HG03064 (cell line): ENCODE data around the gene GTSE1.

ENCODE experiments used
- ATAC-seq: cut with Tn5 transposase; IDR thresholded peaks from one replicate; pipeline ENCODE4 v1.9.1; 2021; ENCODE audit warnings: low read depth; ENCODE audit not compliant: unreplicated experiment

Gene GTSE1

DNA sequence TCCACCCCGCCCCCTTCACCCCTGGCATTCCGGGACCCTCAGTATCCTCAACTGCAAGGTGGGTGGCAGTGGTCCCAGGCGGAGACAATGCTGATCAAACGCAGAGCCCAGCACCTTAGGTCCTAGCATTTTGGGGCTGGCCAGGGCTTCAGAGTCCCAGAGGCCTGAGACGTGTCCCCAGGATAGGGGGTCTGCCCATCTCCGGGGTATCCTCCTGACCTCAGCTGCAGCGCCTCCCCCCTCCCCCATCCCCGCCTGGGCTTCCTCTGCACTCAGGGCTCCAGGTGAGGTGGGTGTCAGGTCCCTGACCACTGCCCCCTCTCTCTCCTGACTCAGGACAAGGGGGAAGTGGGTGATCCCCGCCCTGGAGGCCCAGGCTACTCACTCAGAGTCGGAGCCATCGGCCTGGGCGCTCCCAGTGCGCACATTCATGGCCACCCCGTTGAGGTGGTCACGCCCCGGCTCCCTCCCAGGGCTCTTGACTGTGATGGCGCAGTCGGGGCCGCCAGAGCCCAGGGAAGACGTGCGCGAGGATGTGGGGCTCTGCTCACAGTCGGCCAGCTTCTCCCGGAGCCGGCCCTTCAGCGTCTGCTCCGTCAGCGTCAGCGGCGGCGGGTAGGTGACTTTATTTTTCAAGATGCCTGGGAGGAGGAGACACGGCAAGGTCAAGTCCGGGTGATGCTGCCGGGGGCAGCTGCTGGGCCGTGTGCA is 67.1 kb downstream of the GTSE1 start:
- no peak for ATAC-seq

DNA sequence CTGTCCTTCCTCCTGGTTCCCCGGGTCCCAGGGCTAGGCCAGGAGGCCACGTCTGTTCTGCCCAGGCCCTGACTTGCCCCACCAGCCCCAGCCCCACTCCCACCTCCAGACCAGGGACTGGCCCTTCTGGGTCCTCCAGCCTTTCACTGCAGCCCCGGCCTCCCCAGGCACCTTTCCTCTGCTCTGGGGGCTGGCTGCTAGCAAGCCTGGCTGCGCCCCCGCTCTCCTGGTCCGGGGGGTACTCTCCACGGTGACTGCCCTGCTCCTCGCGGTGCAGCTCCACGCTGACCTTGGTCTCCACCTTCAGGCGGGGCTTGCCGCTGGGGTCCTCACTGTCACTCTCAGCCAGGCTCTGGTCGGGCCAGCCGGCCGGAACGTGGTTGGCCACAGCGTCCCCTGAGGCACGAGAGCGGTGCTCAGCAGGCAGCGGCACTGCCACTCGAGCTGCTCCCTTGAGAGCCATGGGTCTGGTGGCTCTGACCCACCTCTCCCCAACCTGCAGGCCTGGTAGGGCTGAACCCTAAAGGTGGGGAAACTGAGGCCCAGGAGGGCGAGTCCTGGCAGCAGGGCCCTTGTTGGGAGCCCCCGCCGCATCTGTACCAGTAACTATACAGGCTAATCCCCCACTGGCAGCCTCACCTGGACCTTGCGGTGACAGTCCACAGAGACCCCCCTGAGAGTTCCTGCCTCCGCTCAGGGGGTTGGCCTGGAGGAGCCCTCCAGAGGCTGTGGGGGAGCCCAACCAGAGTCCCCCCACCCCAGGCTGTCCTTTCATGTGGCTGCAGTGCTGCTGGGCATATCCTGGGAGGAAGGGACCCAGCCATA is 67.9 kb downstream of the GTSE1 start:
- no peak for ATAC-seq

DNA sequence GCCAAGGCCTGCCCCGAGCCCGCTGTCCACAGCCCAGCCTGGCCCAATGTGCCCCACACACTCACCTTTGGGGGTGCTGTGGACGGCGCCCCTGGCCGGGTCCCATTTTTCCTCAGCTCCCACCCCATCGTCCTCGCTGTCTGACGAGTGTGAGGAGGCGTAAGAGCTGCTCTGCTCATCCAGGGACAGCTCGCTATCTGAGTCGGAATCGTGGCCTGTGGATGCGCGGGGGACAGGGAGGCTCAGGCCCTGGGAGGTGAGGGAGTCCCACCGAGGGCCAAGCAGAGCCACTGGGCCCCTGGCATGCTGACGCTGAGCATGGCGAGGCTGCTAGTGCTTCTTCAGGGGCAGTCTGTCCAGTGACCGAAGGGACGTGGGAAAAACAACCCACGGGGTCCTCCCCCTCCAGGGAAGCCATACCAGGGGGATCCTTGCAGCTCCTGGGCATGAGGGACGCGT is 68.5 kb downstream of the GTSE1 start:
- no peak for ATAC-seq

DNA sequence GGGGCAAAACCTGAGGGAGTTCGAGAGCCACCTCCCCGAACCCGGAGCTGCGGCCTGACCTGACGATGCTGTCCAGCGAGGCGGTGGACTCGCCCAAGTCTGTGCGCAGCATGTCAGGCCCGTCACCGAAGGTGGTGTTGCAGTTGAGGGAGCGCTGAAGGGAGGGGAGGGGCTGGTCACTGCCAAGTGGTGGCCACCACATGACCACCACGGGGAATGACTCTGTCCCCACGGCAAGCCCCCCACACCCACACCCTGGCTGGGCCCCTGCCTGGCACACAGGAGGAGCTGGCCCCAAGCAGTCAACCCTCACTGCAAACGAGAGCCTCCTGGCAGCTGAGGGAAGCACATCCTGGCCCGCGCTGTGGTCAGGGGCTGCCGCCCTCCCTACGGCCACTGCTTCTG is 69.7 kb downstream of the GTSE1 start:
- ATAC-seq = no peak

DNA sequence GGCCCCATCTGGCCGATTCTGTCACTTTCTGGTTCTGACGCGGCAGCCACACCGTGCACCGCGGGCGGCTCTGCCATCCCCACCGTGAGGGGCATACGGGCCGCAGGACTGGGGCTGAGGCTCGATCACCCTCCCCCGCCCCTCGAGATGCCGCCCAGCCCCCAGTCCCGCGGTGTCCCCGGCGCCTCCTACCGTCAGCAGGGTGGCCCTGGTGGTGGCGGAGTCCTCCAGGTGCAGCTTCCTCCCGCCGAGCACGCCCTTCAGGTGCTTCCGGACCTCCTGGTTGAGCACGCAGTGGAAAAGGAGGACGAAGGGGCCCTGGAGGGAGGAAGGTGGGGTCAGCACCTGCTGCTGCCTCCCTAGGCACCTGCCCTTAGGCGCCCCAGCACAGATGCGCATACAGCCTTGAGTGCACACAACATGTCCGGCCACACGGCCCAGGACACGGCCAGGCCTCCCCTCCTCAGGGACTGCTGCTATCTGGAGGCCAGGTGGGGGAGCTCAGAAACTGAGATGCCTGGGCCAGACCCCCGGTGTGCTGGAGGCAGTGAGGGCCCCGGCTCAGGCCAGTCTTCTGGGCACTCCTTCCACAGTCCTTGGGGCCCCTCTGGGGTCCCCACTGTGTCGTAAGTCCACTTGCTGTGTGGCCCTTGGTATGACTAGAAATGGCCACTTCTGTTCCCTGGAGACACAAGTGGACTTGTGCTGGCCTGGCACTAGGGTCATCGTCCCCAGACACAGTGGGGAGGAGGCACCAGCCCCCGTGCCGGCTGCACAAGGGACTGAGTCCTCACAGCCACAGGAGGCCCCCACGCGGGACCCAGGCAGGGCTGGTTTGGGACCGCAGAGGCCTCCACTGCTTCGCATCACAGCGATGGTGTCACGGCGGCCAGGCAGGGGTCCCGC is 70.4 kb downstream of the GTSE1 start:
- ATAC-seq = no peak

DNA sequence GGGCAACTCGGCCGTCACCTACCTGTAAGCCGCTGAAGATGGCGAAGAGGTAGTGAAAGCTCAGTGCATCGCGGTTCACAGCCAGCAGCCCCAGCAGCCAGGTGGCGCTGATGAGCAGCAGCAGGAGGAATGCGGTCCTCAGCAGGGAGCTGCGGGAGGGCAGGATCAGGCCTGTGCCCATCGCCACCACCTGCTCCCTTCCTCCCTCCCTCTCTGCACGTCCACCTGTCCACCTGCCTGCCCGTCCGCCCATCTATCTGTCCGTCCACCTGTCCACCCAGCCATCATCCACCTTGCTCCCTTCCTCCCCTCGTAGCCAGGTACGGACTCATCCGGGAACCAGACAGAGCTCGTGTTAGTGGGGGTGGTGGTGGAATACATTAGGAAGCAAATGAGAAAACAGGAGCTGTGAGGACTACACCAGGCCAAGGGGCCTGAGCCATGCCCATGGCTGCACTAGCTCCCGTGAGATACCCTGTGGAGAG is 71.1 kb downstream of the GTSE1 start:
- no peak for ATAC-seq

DNA sequence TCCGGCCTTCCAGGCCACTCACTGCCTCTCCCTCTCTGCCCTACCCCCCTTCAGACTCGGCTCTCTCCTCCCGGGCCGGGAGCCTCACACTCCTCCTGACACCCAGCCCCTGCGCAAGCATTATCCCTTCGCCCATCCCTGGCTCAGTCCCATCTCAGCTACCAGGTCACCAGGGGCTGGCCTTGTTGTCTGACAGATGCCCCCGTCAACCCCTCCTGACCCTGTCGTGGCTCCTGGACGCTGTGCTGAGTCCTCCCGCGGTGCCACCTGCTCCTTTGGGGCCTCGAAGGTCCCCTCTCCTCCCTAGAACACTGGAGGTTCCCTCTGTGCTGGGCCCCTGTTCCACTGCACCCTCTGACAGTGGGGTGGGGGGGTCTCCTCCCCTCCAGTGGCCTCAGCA is 71.8 kb downstream of the GTSE1 start:
- ATAC-seq = no peak

DNA sequence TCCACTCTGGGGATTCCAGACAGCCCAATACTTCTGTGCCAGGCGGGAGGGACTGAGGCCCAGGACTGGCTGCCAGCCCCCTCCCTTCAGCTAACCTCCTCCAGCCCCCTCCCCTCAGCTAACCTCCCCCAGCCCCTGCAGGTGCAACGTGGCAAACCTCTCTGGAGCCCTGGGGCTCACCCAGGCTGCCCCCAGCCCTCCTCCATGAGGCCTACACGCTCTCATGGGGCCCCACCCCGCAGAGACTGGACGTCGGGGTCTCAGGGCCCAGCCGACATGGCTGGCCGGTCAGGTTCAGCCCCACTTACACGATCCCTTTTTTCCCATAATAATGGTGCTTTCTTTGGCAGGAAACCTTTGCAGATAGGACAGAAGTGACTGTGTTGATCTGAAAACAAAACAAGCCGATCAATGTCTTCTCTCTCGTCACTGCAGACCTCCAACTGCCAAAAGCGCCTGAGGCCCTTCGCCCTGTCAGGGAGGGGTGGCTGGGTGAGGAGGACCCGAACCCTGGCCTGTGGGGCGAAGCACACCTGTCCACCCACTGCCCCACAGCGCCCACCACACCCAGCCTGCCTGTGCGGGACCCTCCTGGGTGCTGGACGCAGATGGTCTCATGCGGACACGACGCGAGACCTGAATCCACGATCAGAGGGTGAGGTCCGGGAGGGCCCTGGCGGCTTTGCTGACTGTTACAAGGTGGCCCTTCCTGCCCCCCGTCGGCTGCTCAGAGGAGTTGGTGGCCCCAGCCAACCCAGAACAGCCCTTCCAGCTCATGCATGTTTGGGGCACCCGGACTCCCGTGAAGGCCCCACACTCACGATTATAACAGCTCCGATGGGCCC is 72.4 kb downstream of the GTSE1 start:
- ATAC-seq = no peak

DNA sequence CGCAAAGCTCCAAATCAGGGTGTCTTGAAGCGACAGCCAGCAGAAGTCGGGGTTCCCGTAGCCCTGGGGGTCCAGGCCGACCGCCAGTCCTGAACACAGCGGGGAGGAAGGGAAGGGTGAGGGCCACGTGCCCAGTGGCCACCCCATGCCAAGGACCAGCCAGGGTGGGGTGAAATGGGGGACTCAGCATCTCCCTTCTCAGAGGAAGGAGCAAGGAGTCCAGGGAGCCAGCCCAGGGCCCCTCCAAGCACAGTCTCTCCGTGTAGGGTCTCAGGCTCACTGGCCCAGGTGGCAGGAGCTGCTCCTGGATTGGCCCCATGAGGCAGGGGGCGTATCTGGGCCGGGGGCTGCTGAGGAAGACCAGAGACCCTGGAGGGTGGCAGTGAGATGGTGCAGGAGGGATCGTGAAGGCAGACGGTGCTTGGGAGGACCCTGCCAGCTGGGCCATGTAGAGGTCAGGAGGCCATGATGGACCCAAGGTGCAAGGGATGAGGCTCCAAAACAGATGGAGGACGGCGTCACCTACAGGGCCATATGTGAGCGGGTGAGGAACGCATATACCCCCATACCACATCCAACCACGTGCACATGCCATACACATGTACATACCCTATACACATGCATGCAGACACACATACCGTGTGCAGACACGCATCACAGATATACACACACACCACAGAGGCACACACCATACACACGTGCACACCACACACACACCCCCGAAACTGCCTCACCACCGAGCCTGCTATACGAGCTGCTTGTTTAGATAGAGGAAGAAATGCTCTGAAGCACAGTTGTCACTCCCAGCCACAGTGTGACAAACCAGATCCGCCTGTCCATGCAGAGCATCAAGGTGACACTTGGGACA is 73.3 kb downstream of the GTSE1 start:
- ATAC-seq = no peak

DNA sequence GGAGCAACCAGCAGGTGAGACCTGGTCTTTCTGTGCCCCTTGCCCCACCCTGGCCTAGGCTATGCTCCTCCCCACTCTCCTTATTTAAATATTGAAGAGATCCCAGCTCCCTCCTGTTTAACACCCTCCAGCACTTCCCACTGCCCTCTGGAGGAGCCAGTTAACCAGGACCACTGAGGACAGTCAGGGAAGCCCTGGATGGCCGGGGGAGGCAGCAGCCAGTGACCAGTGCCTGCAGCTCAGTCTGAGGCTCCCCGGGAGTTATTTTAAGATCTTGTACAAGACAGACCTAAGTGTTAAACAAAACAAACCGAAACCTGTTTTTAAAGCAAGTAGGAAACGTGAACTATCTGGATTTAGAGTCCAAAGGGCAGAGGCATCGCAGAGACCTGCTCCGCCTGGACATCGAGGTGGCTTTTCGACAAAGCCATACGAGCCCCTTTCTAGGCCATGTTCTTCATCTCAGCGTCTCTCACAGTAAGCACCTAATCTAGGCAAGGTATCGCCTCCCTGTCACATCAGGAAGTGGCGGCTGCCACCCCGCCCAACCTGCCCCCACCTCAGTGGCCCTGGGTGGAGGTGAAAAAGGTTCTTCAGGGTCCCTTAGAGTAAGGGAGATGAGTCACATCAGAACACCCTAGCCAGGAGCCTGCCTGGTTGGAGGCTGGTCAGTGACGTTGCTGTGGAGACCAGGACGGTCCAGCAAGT is 74.1 kb downstream of the GTSE1 start:
- ATAC-seq = no peak

DNA sequence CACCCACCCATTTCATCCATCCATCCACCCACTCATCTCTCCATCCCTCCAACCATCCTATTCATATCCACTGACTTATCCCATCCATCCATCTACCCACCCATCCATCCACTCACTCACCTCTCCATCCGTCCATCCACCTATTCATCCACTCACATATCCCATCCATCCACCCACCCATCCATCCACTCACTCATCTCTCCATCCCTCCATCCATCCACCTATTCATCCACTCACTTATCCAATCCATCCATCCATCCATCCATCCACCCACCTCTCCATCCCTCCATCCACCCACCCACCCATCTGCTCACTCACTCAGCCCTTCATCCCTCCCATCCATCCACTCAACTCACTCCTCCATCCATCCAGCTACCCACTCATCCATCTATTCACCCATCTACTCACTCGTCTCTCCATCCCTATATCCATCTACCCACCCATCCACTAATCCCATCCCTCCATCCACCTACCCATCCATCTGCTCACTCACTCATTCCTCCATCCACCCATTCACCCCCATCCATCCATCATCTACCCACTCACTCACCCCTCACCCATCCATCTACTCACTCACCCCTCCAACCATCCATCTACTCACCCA is 75.1 kb downstream of the GTSE1 start:
- ATAC-seq = no peak

DNA sequence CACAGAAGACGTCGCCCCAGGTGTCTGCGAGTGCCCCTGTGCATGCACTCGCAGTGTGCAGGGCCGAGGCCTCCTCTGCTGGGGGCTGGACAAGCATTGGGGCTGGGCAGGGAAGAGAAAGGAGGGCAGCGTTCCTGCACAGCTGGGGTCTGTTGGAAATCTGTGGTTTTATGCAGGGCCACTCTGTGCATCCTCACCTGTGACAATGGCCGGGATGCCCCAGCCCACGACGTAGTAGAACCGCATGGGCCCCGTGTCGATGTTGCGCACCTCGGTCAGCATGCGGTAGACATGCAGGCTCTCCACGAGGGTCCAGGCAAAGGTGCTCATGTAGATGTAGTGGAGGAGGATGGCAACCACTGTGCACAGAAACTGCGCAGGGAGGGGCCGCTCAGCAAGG is 76.0 kb downstream of the GTSE1 start:
- ATAC-seq = no peak

DNA sequence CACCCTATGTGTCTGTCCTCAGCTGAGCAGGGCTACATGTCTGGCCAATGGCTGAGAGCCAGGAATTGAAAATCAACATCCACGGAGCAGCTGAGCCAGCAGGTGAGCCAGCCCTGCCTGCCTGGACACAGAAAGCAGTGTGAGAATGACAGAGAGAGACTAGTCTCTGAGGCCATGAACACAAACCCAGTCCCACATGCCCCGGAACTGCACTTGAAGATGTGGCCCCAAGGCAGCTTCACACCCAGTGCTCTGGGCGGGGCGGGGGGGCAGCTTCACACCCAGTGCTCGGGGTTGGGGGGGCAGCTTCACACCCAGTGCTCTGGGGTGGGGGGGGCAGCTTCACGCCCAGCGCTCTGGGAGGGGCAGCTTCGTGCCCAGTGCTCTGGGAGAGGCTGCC is 76.5 kb downstream of the GTSE1 start:
- ATAC-seq = no peak

DNA sequence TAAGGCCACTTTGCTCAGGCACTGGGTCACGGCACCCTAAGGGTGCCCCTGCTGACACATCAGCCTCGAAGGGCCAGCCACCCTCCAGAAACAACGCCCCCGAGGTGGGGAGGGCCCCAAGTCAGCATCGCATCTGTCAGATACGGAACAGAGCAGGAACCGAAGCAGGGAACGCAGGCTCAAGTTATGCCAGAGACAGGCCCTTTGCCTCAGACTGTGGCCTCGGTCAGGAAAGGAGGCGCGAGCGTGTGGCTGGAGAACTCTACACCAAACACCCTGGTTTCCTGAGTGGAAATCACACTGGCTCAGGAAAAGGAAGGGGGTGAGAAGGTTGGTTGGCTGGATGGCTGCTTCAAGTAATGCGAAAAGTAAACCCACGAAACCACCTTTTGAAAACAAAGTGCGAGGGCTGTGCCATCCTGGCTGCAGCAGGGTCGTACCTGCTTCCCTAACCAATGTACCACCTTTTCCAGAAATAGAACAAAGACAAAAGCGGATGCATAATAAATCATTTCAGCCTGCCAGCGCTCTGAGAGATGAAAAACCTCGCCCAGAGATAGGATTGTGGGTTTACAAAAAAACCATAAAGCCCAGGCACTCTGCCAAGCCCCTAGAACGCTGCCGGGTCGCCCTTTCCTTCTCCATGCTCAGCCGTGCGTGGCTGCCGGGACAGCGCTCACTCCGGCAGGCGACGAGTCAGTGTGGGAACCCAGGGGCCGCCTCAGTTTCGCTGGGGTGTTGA is 77.4 kb downstream of the GTSE1 start:
- no peak for ATAC-seq

DNA sequence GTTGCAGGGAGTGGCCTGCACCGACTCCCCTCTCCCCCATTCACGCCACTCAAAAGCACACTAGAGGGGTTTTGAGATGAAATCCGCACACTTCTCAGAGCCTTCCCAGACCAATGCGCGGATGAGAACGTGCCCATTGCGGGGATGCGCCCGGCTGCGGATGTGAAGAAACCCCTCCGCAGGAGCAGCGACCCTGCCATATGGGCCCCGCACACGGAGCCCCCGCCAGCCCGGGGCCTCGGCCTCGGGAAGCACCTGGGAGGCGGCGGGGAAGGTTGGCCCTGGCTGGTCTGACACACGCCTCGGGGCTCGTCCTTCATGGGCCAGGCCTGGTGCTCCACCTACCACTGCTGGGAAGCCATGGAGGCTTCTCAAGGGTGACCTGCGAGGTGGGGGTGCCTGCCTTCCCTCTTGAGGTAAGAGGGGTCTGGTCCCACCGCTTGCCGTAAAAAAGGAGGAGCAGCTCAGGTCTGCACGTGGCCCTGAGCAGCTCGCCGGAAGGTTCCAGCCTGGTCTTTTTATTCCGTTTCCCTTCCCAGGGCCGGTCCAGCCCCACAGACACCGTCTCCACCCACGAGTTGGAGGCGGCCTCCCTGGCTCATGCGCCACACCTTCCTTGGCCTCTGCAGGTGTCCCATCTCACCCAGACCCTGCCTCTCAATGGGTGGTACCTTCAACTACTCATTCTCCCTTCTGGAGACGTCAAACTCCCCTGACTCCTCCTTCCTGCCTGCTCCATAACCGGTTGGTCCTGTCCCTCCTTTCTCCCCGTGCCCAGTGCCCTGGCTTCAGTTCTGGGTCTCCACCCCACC is 78.2 kb downstream of the GTSE1 start:
- no peak for ATAC-seq

DNA sequence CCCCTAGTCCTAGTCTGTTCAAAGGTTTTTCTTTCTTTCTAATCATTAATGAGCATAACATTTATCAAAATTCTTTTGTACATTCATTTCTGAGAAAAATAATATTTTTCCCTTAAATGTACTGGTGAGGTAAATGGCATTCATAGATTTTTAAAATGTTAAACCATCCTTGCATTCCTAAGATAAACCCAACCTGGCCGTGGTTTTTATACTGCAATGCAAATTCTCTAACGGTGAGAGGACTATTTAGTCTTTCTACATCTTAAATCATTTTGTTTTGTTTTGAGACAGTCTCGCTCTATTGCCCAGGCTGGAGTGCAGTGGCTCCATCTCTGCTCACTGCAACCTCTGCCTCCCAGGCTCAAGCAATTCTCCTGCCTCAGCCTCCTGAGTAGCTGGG is 79.4 kb downstream of the GTSE1 start:
- ATAC-seq = no peak
